Measurements from ENCODE around the gene PTPRK.

The PTPRK gene

GRCh38 chr6:127969701-127970100 lies 550.7 kb downstream of the PTPRK start:
- DNase-seq: no peak
- Histone ChIP-seq H3K9me3 (ENCODE audit: severe bottlenecking) (no peaks in the 10 kb centered on the region), H3K4me3 (ENCODE audit: low read depth, low read length) (no peak overlapping the region), H3K27me3 (ENCODE audit: insufficient read depth, low read depth, severe bottlenecking) (no peaks in the 10 kb centered on the region), H3K36me3 (no peaks in the 10 kb centered on the region), H3K27ac (no peak overlapping the region)
- TF ChIP-seq CTCF (IDR thresholded peaks at IDR 0.05; ENCODE audit: low read depth, low read length): no peak

- Histone ChIP-seq H3K36me3 (no peaks in the 10 kb centered on the region), H3K27ac (no peak overlapping the region), H3K4me3 (ENCODE audit: low read depth, low read length) (no peak overlapping the region), H3K27me3 (ENCODE audit: insufficient read depth, low read depth, severe bottlenecking) (no peaks in the 10 kb centered on the region), H3K9me3 (ENCODE audit: severe bottlenecking) (no peaks in the 10 kb centered on the region)
- no peak for DNase-seq
- no peak for TF ChIP-seq CTCF (IDR thresholded peaks at IDR 0.05; ENCODE audit: low read depth, low read length)
Measured at GRCh38 chr6:127968394-127968793, 552.0 kb downstream of the PTPRK start.

GRCh38 chr6:127967708-127968107 lies 552.7 kb downstream of the PTPRK start:
- no peak for TF ChIP-seq CTCF (IDR thresholded peaks at IDR 0.05; ENCODE audit: low read depth, low read length)
- Histone ChIP-seq H3K36me3 (no peaks in the 10 kb centered on the region), H3K9me3 (ENCODE audit: severe bottlenecking) (no peaks in the 10 kb centered on the region), H3K4me3 (ENCODE audit: low read depth, low read length) (no peak overlapping the region), H3K27me3 (ENCODE audit: insufficient read depth, low read depth, severe bottlenecking) (no peaks in the 10 kb centered on the region), H3K27ac (no peak overlapping the region)
- DNase-seq: no peak

- DNase-seq: no peak
Measured at GRCh38 chr6:127966616-127967015, 553.8 kb downstream of the PTPRK start.

GRCh38 chr6:127963495-127963894 lies 556.9 kb downstream of the PTPRK start:
- no peak for TF ChIP-seq CTCF (IDR thresholded peaks at IDR 0.05; ENCODE audit: low read depth, low read length)
- Histone ChIP-seq H3K9me3 (ENCODE audit: severe bottlenecking) (no peaks in the 10 kb centered on the region), H3K36me3 (no peaks in the 10 kb centered on the region), H3K27ac (no peak overlapping the region), H3K4me3 (ENCODE audit: low read depth, low read length) (no peak overlapping the region), H3K27me3 (ENCODE audit: insufficient read depth, low read depth, severe bottlenecking) (no peaks in the 10 kb centered on the region)
- DNase-seq: no peak

More at GRCh38 chr6:127966616-127967015, 553.8 kb downstream of the PTPRK start:
- no peak for TF ChIP-seq CTCF (IDR thresholded peaks at IDR 0.05; ENCODE audit: low read depth, low read length)
- H3K27me3 ChIP-seq (ENCODE audit: insufficient read depth, low read depth, severe bottlenecking): no peaks in the 10 kb centered on the region
- H3K9me3 ChIP-seq (ENCODE audit: severe bottlenecking): no peaks in the 10 kb centered on the region
- H3K27ac ChIP-seq: no peak overlapping the region
- H3K36me3 ChIP-seq: no peaks in the 10 kb centered on the region
- no peak overlapping the region for H3K4me3 ChIP-seq (ENCODE audit: low read depth, low read length)

- Histone ChIP-seq H3K27me3 (ENCODE audit: insufficient read depth, low read depth, severe bottlenecking) (no peaks in the 10 kb centered on the region), H3K27ac (no peak overlapping the region), H3K4me3 (ENCODE audit: low read depth, low read length) (no peak overlapping the region), H3K36me3 (no peaks in the 10 kb centered on the region), H3K9me3 (ENCODE audit: severe bottlenecking) (no peaks in the 10 kb centered on the region)
- TF ChIP-seq CTCF (IDR thresholded peaks at IDR 0.05; ENCODE audit: low read depth, low read length): no peak
- no peak for DNase-seq
Measured at GRCh38 chr6:127959869-127960268, 560.5 kb downstream of the PTPRK start.
